Gastroesophageal sphincter (tissue), 4 donors: ENCODE measurements around the gene MFSD11. TPM values are rescaled to one million over a fixed set of nuclear protein-coding genes. Genes with fewer than 3 reads are reported as not detected.

Experiments
- ATAC-seq: fragments of 150-250 bp; one replicate; pipeline ENCODE4 v1.9.1; 2016; ENCODE audit warnings: mild to moderate bottlenecking, moderate library complexity
- H3K27ac ChIP-seq, 4 donors: fragments of 200-600 bp; sonication (generic) in 3 of 4; 1 replicate in 3 of 4; 2 replicates in 1 of 4; pipeline ENCODE4 v1.5.1; 2016 to 2019
- H3K27me3 ChIP-seq: fragments of 200-600 bp; sonication (generic); one replicate; pipeline ENCODE4 v1.5.1; 2019
- H3K36me3 ChIP-seq, 2 donors: fragments of 200-600 bp; sonication (generic); one replicate each; pipeline ENCODE4 v1.5.1; 2019; ENCODE audit warnings: control low read depth in 1 of 2
- H3K4me1 ChIP-seq, 3 donors: fragments of 200-600 bp; sonication (generic); 1 replicate in 2 of 3; 2 replicates in 1 of 3; pipeline ENCODE4 v1.5.1; 2016 to 2019; ENCODE audit warnings: control low read depth in 2 of 3
- H3K4me3 ChIP-seq, 2 donors: fragments of 200-600 bp; sonication (generic); one replicate each; pipeline ENCODE4 v1.5.1; 2019; ENCODE audit warnings: mild to moderate bottlenecking in 1 of 2, moderate library complexity in 1 of 2
- H3K9me3 ChIP-seq, 3 donors: fragments of 200-600 bp; sonication (generic); one replicate each; pipeline ENCODE4 v1.5.1; 2017 to 2019; ENCODE audit warnings: control low read depth in 2 of 3
- EP300 ChIP-seq: sonication (generic); formaldehyde crosslinking; IDR thresholded peaks from one replicate; pipeline ENCODE4 v1.6.1; 2017; ENCODE audit warnings: antibody characterized with exemption, mild to moderate bottlenecking
- POLR2A ChIP-seq, 2 donors: fragments of 450-650 bp; IDR thresholded peaks; one replicate each; pipeline ENCODE4 v1.6.1; 2017; ENCODE audit warnings: antibody characterized with exemption in 2 of 2, mild to moderate bottlenecking in 2 of 2, moderate library complexity in 1 of 2
- POLR2AphosphoS5 ChIP-seq: sonication (generic); formaldehyde crosslinking; IDR thresholded peaks from one replicate; pipeline ENCODE4 v1.6.1; 2017; ENCODE audit warnings: antibody characterized with exemption
- WGBS, 2 donors: methylation state at CpG; one replicate each; pipeline ENCODE4 v1.1.5; 2018; ENCODE audit warnings: low coverage in 1 of 2; 5-methylcytosine and 5-hydroxymethylcytosine counted together
- total RNA-seq, 4 donors: library from RNA; depleted of rRNA; stranded (reverse); fragments of >200 nt; gene quantifications; one replicate each; pipeline ENCODE4 v1.1.0, GENCODE V29; 2016
- TF ChIP-seq, protein P1 (sequence below), 4 experiments: fragments of 200-600 bp in 2 of 4; fragments of 450-650 bp in 2 of 4; sonication (generic) in 1 of 4; IDR thresholded peaks; one replicate each; pipeline ENCODE4 v1.5.1; 2017 to 2019; ENCODE audit warnings: antibody characterized with exemption in 4 of 4, mild to moderate bottlenecking in 2 of 4, moderate library complexity in 2 of 4

Gene MFSD11
- total RNA-seq, 4 donors from 2014 or later, result 18.4 to 27.8 (median 20.9) TPM

DNA sequence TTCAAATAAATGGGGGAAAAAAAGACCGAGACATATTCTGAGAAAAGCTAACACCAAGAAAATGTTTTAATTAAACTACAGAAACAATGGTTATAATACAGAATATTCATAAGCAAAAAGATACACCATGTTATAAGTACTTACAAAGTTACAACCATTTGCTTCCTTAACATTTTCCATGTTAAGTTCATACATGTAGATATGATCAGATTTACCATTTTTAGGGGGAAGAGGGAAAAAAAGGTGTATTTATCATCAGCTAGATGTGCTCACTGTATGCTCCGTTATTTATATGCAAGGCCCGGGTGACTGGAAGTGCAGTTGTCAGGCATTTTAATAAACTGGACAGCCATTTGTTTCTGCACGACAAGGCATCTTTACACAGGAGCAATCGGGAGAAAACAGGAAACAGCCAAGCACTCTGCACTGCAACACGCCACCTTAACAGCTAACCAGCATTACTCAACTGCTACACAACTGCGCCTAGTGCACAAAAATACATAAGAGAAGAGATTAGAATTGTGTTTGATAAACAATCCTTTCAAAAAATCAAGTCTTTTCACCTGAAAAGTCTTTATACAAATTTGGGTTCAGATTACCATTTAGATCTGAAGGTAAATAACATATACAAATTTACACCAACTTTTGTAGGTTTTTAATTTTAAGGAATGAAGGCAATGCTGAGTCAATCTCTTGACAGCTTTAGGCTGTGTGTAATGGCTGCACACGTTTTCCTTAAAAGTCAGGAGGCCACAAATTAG lies 3.7 kb upstream of the MFSD11 start:
- TF ChIP-seq EP300 (no peak), POLR2AphosphoS5 (no peak)
- TF ChIP-seq, protein P1, sequence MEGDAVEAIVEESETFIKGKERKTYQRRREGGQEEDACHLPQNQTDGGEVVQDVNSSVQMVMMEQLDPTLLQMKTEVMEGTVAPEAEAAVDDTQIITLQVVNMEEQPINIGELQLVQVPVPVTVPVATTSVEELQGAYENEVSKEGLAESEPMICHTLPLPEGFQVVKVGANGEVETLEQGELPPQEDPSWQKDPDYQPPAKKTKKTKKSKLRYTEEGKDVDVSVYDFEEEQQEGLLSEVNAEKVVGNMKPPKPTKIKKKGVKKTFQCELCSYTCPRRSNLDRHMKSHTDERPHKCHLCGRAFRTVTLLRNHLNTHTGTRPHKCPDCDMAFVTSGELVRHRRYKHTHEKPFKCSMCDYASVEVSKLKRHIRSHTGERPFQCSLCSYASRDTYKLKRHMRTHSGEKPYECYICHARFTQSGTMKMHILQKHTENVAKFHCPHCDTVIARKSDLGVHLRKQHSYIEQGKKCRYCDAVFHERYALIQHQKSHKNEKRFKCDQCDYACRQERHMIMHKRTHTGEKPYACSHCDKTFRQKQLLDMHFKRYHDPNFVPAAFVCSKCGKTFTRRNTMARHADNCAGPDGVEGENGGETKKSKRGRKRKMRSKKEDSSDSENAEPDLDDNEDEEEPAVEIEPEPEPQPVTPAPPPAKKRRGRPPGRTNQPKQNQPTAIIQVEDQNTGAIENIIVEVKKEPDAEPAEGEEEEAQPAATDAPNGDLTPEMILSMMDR (IDR thresholded peaks at IDR 0.05), result no peak
- Histone ChIP-seq H3K36me3 (peaks cover 0 to 59% of the 10 kb centered on the region in 2 donors), H3K9me3 (no peaks in the 10 kb centered on the region), H3K27me3 (no peaks in the 10 kb centered on the region), H3K4me3 (peak overlapping the region in 1 of 2 donors; percentile 94), H3K4me1 (peaks cover 3 to 75% (median 30%) of the 10 kb centered on the region in 3 donors), H3K27ac (peak overlapping the region in 3 of 4 donors; percentile 48 to 99 (median 98))
- WGBS, 2 donors, result 25 to 26% methylated on average over 7 to 8 of the region's 8 CpGs
- ATAC-seq, result no peak

- WGBS, 2 donors, result 11 to 12% methylated on average over 5 of the region's 5 CpGs
- Histone ChIP-seq H3K27me3 (no peaks in the 10 kb centered on the region), H3K36me3 (peaks cover 0 to 57% of the 10 kb centered on the region in 2 donors), H3K27ac (peak overlapping the region in 3 of 4 donors; percentile 25 to 99 (median 98)), H3K4me3 (peak overlapping the region; percentile 82 to 94), H3K9me3 (no peaks in the 10 kb centered on the region), H3K4me1 (peaks cover 3 to 75% (median 36%) of the 10 kb centered on the region in 3 donors)
- no peak for ATAC-seq
- TF ChIP-seq POLR2AphosphoS5 (no peak), EP300 (no peak)
These were observed 2.9 kb upstream of the MFSD11 start for GRCh38 chr17:76735006-76735405.

DNA sequence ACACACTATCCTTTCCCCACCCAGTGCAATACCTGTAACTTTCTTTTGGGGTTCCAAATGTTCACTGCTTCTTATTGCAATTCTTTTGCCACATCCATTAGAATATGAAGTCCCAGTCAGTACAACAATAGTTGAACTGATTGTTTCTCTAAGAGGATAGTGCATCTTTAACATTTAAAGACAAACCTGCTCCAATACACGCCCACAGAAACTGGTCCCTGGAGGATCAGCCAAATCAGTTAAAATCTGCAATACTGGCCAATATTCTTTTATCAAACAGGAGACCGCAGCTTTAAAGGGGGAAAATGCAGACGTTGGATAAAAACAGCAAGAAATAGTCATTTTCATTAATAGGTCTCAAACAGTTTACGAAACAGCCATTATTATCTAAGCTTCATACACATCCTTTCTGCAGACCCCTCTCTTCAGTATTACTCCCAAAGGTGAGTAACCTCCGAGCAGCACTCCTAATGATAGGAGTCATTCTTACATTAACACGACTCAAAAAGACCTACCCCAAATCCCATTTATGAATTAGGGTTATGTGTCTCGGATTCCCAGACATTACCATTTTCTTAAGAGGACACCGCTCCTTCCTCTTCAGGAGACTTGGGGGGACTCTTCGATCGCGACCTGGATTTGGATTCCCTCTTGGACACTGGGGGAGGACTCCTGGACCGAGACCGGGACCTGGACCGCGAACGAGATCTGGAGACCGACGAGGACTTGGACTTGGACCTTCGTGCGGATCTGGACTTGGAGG lies 2.2 kb upstream of the MFSD11 start:
- TF ChIP-seq, protein P1 (IDR thresholded peaks at IDR 0.05), result no peak
- TF ChIP-seq POLR2A (IDR thresholded peaks at IDR 0.05), result no peak
- TF ChIP-seq EP300, result no peak
- no peak for TF ChIP-seq POLR2AphosphoS5
- ATAC-seq, result no peak
- 2 to 5% methylated on average over 7 to 11 of the region's 20 CpGs for WGBS, 2 donors
- no peaks in the 10 kb centered on the region for H3K9me3 ChIP-seq
- peaks cover 0 to 50% of the 10 kb centered on the region in 2 donors for H3K36me3 ChIP-seq
- no peaks in the 10 kb centered on the region for H3K27me3 ChIP-seq
- peaks cover 3 to 75% (median 37%) of the 10 kb centered on the region in 3 donors for H3K4me1 ChIP-seq
- peak overlapping the region; percentile 82 to 94 for H3K4me3 ChIP-seq
- peak overlapping the region; percentile 94 to 99 (median 98) for H3K27ac ChIP-seq

DNA sequence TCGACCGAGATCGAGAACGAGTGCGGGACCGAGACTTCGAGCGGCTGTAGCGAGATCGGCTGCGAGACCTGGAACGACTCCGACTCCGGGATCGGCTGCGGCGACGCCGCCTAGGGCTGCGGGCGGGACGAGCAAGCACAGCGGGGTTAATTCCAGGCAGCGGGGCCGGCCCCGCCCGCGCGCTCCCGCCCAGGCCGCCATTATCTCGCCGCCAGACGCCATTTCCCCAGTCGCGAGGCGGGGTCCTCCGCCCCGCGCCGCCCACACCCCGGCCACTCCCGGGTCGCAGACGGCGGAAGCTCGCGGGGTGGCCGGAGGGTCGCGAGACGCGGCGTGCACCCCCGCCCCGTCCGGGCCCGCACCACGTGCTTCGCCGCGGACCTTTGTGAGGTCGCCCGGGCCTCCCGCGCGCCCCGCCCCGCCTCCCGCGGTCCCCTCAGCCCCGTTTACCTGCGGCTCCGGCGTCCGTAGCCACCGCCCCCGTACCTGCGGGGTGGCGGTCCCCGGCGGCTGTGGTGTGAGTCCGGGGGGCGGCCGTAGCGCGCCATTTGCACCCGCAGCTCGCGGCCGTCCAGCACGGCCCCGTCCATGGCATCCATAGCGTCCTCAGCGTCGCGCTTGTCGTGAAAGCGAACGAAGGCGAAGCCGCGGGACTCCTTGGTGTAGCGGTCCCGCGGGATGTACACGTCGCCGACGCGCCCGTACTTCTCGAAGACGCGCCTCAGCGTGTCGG lies 1.4 kb upstream of the MFSD11 start:
- Histone ChIP-seq H3K36me3 (peaks cover 0 to 45% of the 10 kb centered on the region in 2 donors), H3K4me3 (peak overlapping the region; percentile 82 to 94), H3K4me1 (peaks cover 3 to 76% (median 37%) of the 10 kb centered on the region in 3 donors), H3K27me3 (no peaks in the 10 kb centered on the region), H3K27ac (peak overlapping the region; percentile 94 to 99 (median 98)), H3K9me3 (no peaks in the 10 kb centered on the region)
- TF ChIP-seq POLR2A (IDR thresholded peaks at IDR 0.05) (peak; percentile 53 to 72), POLR2AphosphoS5 (peak; percentile 78), EP300 (no peak)
- TF ChIP-seq, protein P1 (IDR thresholded peaks at IDR 0.05), result peak in 3 of 4 experiments; percentile 47 to 48 (median 47)
- WGBS, 2 donors, result no CpG with 5 or more reads among the region's 117 CpGs
- peak; percentile 38 for ATAC-seq
